Amniotic stem cell (primary cell): ENCODE results near the gene SSC4D.
"Not testable (repeated sequence)": the region's sequence is repeated elsewhere in the genome, so short reads cannot be mapped to it uniquely, and the experiment has no call there.

Experiments
- DNase-seq: peaks from one replicate; lab custom pipeline; 2025; lab: John Stamatoyannopoulos, UW

SSC4D gene

DNA sequence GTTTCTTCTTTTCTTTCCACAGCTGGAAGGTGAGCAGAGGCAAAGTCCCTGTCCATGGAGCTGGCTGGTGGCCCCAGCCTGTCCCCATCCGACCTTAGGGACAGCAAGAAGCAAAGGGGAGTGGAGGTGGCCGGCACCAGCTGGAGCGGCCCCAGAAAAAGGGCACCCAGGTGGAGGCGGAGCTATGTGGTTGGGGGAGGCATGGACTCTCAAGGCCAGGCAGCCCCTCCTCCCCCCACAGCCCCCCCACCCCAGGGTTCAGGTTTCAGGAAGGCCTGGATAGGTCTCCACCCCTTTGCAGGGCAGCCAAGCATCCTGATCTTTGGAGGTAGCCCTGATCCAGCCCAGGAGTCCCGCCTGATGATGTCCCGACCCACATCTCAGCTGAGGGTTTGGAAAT is at the start of gene SSC4D:
SSC4D (minus strand) TSS at position 161 of the 400 bp plus-strand sequence. CDS start 5,258 bp downstream, outside the sequence.
- DNase-seq: no peak

DNA sequence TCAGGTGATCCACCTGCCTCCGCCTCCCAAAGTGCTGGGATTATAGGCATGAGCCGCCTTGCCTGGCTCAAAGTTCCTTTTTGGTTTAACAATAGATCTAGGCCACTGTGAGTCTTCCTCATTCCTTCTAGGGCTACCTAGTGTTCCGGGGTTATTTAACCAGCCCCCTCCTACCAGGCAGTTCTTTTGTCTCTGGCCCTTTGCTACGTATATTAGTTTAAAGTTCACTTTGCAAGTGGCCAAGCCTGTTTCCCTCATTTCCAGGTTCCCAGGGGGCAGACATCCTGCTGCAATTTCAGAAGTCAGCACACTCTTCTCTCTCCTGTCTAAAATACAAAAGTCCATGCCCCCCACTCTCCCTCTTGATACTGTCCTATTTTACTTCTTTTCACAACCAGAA is 49.0 kb upstream of the SSC4D start:
- not testable (repeated sequence) for DNase-seq

DNA sequence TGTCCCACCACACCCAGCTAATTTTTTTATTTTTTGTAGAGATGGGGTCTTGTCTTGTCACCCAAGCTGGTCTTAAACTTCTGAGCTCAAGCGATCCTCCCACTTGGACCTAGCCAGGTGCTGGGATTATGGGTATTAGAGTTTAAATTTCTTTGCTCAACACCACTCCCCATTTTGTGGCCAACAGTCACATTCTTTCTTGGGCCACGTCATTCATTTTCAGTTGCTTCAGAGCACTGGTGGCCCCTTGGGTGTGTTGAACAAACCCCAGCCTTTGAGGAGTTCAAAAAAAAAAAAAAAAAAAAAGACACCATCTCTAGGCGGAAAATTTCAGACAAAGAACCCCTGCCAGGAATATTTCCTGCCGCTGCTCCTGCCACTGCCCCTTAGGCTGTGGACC is 47.5 kb upstream of the SSC4D start:
- DNase-seq: not testable (repeated sequence)

DNA sequence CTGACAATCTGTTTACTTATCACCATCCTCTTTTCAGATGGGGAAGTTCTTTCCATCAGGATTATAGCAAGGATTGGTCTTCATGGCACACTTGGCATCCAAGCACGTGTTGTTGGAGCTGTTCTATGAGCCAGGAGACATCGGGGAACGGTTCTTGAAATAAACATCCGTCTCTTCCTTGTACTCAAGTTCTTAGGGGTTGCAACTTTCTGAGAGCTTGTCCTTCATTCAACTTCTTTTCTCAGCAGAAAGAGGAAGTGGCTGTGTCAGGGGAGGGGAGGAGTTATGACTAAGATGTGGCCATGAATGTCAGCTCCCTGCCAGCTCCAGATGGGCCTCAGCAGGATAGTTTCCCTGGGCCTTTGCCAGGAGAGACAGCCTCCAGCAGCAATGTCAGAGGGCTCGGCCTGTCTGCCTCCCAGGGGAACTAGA is 36.1 kb upstream of the SSC4D start:
- not testable (repeated sequence) for DNase-seq

DNA sequence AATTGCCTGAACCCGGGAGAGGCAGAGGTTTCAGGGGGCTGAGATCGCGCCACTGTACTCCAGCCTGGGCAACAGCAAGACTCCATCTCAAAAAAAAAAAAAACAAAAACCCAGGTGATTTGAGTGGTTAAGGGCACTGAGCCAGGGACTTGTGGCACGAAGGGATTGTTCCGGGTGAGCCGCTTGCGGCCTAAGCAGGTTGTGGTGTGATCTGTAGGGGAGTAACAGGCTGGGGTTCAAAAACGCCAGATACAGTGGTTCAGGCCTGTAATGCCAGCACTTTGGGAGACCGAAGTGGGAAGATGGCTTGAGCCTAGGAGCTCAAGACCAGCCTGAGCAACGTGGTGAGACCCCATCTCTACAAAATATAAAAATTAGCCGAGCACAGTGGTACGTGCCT is 34.3 kb upstream of the SSC4D start:
- not testable (repeated sequence) for DNase-seq

DNA sequence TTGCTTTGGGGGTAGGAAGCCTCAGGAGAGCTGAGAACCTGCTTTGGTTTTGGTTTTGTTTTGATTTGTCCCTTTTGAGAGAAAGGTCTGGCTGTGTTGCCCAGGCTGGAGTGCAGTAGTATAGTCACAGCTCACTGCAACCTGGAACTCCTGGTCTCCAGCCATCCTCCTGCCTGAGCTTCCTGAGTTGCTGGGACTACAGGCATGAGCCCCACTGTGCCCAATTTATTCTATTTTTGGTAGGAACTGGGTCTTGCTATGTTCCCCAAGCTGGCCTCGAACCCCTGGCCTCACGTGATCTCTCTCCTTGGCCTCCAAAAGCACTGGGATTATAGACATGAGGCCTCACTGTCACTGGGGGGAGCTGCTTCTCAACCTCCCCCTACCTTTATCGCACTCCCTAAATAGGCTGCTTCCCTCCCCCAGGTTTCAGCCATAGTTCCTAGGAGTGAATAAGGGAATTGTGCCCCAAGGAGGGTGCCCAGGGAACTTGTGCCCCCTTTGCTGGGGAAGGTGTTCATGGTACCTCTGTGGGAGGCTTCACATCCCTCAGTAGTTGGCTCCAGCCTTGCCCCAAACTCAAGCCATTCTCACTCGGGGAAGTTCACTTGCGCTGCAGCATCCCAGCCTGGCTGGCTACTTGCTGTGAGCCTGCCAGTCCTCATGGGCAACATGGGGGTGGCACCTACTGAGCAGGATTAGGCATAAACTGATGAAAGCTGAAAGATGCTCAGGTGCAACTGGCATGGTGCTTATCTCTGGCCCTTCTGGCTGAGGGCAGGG is 33.4 kb upstream of the SSC4D start:
- DNase-seq: not testable (repeated sequence)

DNA sequence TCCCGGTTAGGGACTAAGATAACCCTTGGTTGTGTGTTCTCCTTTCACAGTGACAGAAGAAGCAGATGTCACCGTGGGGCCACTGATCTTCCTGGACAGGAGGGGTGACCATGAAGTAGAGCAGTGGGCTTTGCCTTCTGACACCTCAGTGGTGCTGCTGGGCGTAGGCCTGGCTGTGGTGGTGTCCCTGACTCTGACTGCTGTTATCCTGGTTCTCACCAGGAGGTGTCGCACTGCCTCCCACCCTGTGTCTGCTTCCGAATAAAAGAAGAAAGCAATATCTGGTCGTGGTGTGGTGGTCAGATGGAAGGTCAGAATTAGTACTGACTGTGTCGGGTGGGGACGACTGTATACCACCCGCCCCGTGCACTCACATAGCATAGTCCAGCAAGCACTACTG is 32.3 kb upstream of the SSC4D start:
- not testable (repeated sequence) for DNase-seq

DNA sequence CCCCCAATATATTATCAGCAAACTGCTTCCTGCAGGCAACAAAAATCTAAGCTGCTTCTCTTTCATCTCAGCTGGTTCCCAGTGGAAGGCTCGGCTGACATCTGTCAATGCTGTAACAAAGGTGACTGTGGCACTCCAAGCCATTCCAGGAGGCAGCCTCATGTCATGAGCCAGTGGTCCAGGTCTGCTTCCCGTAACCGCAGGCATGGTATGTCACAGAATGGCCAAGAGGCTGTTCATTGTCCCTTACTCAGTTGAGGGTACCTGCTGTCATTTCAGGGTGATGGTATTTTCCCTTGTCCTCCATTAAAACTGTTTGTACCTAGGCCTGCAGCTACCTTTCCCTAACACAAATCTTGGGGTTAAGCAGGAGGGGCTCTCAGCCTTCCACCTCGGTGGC is 30.9 kb upstream of the SSC4D start:
- not testable (repeated sequence) for DNase-seq

DNA sequence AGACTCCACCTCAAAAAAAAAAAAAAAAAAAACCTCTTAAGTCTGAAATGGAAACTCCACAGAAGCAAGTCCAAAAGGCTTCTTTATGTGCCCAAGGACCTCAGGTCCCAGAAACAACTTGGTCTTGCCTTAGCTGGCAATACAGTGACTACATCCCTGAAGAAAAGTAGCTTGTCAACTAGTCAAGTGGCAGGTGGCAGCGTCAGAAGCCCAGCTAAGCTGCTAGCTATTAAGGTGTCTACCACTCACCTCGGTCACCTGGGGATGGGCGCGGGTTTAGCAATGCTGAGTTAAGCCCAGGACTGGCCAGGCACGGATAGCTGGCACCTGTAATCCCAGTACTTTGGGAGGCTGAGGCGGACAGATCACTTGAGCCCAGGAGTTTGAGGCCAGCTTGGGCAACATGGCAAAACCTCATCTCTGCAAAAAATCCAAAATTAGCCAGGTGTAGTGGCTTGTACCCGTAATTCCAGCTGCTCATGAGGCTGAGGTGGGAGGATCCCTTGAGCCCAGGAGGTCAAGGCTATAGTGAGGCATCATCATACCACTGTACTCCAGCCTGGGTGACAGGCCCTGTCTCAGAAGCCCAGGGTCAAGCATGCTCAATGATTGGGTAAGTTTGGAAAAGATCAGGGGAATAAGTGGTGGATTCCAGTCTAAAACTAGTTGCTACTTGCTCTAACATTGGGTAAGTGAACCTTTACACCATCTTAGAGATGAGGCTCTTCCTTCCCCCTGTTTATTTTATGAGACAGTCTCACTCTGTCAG is 29.8 kb upstream of the SSC4D start:
- not testable (repeated sequence) for DNase-seq

DNA sequence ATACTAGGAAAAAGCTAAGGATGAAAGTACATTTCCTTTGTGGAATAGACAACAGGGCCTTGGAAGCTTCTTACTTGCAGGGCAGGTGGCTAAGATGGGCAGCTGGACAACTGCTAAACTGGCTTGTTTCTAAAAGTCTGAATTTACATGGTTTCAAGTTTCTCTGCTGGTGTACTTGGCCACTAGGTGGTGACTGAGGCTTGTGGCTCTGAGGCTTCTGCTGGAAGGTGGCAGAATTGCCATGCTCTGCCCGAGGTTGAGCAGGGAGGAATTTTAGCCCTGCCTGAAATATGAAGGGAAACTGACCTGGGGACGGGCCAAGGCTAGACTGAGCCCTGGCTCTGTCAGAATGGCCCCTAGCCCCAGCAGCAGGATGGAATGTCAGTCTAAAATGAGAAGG is 28.4 kb upstream of the SSC4D start:
- peak; percentile 63 for DNase-seq

DNA sequence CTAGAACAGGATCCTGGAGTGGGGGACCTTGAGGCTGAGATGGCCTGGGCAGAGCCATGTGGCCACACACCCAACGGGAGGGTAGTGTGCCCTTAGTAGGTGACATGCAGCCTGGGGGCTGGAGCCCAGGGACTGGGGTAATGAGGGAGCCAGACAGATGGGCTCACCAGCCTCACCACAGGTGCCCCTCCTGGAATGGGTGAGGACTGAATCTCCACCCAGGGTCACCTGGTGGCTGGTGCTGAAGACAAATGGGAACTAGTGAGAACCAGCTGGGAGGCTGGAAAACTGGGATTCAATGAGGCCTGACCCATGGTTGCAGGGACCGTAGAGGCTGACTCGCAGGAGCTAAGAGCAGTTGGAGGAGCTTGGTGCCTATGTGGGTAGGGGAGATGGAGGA is 21.3 kb upstream of the SSC4D start:
- DNase-seq: no peak

DNA sequence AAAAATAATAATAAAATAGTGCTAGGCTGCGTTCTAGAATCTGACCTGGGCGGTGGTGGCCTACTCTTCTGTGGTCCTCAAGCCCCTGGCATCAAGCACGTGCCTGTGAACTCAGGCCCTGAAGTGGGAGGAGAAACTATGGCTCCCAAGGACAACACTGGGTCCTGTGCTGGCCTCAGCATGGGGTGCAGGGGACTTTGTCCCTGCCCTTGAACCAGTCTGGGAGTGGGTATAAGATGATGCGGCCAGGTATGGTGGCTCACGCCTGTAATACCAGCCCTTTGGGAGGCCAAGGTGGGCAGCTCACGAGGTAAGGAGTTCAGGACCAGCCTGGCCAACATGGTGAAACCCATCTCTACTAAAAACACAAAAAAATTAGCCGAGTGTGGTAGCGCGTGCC is 20.7 kb upstream of the SSC4D start:
- DNase-seq: no peak

DNA sequence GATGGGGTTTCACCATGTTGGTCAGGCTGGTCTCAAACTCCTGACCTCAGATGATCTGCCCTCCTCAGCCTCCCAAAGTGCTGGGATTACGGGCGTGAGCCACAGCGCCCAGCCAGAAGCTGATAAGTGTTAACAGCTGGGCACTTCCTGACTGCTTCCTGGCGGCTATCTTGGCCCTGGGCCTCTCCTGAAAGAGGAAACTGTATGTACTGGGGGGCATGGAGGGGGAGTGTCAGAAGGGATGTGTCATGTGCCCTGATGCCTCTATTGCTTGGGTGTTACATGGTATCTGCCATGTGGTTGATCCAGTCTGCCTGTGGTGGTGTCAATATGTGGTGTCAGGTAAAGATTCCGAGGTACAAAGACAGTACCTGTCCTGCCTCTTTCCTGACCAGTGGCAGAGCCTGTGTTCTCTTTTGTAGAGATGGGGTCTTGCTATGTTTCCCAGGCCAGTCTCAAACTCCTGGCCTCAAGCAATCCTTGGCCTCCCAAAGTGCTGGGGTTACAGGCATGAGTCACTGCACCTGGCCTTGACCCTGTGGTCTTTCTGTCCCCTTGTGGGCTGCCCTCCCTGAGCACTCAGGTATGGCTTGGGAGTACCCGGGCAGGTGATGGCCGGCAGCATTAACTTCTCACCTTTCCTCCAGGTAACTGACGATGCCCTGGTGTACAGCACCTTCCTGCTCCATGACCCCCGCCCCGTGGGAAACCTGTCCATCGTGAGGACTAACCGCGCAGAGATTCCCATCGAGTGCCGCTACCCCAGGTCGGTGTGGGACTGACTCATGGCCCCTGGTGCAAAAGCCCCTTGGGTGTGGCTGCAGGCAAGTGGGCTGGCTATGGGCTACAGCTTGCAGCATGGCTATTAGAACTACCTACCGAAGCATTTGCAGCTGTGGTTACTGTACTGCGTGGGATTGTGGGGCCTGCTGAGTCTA is 19.6 kb upstream of the SSC4D start:
- DNase-seq: no peak

DNA sequence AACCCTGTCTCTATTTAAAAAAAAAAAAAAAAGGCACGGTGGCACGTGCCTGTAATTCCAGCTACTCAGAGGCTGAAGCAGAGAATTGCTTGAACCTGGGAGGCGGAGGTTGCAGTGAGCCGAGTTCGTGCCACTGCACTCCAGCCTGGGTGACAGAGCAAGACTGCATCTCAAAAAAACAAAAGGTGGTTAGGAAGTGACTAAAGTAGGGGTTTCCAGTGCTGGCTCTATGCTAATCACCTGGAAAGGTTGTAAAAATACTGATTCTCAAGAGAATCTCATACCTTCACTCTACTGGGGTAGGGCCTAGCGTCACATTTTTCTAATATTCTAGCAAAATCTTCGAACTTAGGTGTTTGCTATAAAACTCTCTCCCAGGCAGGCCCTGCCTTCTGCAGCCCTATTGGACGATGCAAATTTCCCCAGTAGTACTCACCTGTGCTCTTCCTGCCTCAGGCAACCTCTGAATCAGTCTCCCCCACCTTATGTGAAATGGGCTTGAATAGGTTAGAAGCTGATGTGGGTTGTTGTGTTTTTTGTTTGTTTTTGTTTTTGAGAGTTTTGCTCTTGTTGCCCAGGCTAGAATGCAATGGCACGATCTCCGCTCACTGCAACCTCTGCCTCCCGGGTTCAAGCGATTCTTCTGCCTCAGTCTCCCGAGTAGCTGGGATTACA is 18.8 kb upstream of the SSC4D start:
- no peak for DNase-seq

DNA sequence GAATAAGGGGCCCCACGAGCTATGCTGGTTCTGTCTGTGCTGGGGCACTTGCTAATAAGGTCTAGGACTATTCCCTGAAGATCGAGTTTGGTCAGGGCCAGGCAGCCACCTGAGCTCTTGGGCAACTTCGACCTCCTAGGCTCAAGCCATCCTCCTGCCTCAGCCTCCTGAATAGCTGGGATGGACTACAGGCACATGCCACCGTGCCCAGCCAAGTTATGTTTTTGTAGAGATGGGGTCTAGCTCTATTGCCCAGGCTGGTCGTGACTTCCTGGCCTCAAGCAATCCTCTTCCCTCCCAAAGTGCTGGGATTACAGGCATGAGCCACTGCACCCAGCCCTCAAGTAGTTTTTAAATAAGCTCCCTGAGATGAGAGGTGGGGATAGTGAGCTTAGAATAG is 18.1 kb upstream of the SSC4D start:
- no peak for DNase-seq

DNA sequence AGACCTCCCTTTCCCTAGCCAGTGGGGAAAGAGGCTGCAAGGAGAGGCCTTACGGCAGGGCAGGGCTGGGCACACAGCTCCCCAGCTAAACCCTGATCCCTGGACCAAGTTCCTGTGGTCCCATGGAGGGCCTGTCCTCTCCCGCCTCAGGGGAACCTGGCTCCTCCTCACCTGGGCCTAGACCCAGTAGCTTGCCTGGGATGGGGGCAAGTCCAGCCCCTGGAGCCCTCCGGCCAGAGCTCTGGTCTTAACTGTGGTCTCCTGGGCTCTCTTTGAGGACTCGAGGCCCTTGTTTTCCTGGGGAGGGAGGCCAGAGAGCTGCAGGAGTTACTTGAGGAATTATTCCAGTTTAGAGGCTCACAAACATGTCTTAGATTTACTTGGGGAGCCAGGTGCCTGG is 16.7 kb upstream of the SSC4D start:
- no peak for DNase-seq

DNA sequence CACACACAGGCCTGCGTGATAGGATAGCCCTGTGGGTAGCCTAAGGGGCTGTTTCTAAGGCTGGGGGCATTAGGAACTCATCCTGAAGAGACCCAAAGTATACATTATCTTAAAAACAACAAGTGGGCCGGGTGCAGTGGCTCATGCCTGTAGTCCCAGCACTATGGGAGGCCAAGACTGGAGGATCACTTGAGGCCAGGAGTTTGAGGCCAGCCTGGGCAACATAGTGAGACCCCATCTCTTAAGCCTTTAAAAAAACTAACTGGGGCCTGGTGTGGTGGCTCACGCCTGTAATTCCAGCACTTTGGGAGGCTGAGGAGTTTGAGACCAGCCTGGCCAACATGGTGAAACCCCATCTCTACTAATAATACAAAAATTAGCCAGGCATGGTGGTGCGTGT is 16.1 kb upstream of the SSC4D start:
- not testable (repeated sequence) for DNase-seq

DNA sequence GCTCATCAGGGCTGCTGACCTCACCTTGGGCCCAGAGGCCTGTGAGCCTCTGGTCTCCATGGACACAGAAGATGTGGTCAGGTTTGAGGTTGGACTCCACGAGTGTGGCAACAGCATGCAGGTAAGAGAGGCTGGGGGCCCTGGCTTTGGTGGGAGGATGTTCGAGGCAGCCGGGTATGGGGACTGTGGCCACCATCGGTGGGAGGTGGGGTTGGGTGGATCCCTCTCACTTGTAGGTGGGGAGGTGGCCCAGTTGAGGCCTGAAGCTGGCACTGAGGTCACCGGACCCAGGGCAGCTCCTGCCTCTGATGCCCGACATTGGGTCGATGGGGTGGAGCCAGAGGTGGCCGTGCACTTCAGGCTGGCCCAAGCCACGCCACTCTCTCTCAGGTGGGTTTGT is 15.7 kb upstream of the SSC4D start:
- DNase-seq: no peak

DNA sequence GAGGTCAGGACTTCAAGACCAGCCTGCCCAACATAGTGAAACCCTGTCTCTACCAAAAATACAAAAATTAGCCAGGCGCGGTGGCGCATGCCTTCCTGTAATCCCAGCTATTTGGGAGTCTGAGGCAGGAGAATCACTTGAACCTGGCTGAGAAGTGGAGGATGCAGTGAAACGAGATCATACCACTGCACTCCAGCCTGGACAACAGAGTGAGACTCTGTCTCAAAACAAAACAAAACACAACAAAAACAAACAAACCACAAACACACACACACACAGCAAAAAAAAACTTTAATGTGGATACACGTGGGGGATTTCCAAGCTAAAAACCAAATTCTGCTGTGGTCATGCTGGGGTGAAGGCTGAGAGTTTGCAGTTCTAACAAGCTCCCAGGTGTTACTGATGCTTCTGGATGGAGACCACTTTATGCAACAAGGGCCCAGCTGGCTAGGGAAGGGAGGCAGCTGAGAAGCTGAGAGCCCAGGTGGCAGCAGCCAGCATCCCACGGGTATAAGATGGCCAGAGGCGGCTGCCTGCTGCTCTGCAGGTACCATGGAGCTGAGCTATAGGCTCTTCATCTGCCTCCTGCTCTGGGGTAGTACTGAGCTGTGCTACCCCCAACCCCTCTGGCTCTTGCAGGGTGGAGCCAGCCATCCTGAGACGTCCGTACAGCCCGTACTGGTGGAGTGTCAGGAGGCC is 15.1 kb upstream of the SSC4D start, which contains the start of gene ZP3:
ZP3 (plus strand) TSS at position 538 of the 699 bp plus-strand sequence; CDS start at position 553, 15 bp downstream.
- no peak for DNase-seq

DNA sequence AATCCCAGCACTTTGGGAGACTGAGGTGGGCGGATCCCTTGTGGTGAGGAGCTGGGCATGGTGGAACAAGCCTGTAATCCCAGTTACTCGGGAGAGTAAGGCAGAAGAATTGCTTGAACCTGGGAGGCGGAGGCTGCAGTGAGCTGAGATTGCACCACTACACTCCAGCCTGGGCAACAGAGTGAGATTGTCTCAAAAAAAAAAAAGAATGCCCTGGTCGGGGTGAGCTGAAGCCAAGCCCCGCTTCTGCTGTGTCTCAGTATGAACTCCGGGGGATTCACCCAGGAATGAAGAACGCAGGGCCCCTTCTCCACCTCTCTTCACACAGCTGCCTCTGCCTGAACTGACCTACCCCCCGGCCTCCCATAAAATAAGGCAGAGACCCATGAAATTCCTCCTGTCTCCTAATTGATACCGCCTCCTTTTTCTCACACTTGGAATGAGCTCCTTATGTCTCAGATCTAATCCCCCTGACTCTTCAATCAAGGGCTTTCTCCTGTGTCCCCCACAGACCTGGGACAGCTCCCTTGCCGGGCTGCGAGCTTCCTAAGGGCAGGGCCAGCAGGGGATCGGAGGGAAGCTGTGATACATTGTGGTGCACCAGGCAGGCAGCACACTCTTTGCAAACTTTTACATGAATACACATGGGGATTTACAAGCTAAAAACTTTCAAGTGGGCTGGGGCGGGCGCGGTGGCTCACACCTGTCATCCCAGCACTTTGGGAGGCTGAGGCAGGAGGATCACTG is 14.3 kb upstream of the SSC4D start:
- no peak for DNase-seq
